Measurements from ENCODE around the gene THPO.

GRCh38 chr3:184322731-184323487 is 55.1 kb downstream of the THPO start:
- TF ChIP-seq POLR2A (IDR thresholded peaks at IDR 0.05; ENCODE audit: low read depth) (no peak), CTCF (IDR thresholded peaks at IDR 0.05) (no peak)

Data from esophagus muscularis mucosa (tissue), 3 donors.